Measurements from ENCODE around the gene SNX30. TPM values are rescaled to one million over a fixed set of nuclear protein-coding genes. Genes with fewer than 3 reads are reported as not detected.

The SNX30 gene
- total RNA-seq, 1 donor from 2014 or later, result 18.2 TPM

DNA sequence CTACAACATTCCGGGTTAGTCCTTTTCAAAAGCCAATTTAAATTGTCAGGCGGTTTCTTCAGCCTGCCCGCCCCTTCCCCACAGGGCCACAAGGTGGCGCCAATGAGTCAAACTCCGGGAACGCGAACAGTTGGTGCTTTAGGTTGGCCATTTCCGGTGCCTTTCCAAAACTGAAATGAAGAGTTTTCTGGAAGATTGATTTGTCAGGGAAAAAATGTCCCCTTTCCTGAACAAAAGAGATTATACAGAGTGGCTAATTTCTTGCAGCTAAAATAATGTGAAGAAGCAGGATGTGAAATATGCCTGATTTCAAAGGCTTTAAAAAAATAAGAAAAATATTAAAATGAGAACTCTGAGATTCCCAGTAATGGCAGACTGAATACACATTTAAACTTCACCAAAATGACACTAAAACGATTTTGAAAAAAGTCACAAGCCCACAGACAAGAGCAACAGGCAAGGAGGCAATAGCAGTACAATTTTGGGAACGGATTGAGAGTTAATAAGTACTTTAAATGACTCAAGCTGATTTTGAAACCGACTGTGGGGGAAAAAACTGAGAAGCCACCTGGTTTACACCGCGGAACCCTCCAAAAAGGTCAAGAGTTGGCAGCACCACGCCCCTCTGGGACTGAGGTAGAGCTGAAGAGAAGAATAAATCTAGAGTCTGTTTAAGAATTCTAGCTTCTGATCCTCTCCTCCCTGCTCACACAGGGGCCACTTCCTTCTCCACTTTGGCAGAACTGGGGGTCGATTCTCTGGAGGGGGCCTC lies 94.4 kb downstream of the SNX30 start:
- Mint-ChIP-seq H3K4me3 (ENCODE audit: unreplicated experiment) (no peak overlapping the region), H3K27me3 (ENCODE audit: unreplicated experiment) (no peaks in the 10 kb centered on the region), H3K27ac (ENCODE audit: unreplicated experiment) (no peak overlapping the region), H3K9me3 (ENCODE audit: unreplicated experiment) (no peaks in the 10 kb centered on the region), H3K36me3 (ENCODE audit: unreplicated experiment) (peaks cover 13% of the 10 kb centered on the region), H3K4me1 (ENCODE audit: unreplicated experiment) (peaks cover 11% of the 10 kb centered on the region)
- peak; percentile 93 for DNase-seq (ENCODE audit: extremely low spot score, unreplicated experiment)
- TF ChIP-seq CTCF (IDR thresholded peaks at IDR 0.05), result peak; percentile 99

GRCh38 chr9:112846528-112847488 lies 96.2 kb downstream of the SNX30 start:
- no peak overlapping the region for H3K4me3 Mint-ChIP-seq (ENCODE audit: unreplicated experiment)
- no peak for TF ChIP-seq CTCF (IDR thresholded peaks at IDR 0.05)
- no peak overlapping the region for H3K27ac Mint-ChIP-seq (ENCODE audit: unreplicated experiment)
- H3K27me3 Mint-ChIP-seq (ENCODE audit: unreplicated experiment), result no peaks in the 10 kb centered on the region
- peaks cover 16% of the 10 kb centered on the region for H3K36me3 Mint-ChIP-seq (ENCODE audit: unreplicated experiment)
- DNase-seq (ENCODE audit: extremely low spot score, unreplicated experiment), result no peak
- no peaks in the 10 kb centered on the region for H3K9me3 Mint-ChIP-seq (ENCODE audit: unreplicated experiment)
- H3K4me1 Mint-ChIP-seq (ENCODE audit: unreplicated experiment), result peaks cover 11% of the 10 kb centered on the region

DNA sequence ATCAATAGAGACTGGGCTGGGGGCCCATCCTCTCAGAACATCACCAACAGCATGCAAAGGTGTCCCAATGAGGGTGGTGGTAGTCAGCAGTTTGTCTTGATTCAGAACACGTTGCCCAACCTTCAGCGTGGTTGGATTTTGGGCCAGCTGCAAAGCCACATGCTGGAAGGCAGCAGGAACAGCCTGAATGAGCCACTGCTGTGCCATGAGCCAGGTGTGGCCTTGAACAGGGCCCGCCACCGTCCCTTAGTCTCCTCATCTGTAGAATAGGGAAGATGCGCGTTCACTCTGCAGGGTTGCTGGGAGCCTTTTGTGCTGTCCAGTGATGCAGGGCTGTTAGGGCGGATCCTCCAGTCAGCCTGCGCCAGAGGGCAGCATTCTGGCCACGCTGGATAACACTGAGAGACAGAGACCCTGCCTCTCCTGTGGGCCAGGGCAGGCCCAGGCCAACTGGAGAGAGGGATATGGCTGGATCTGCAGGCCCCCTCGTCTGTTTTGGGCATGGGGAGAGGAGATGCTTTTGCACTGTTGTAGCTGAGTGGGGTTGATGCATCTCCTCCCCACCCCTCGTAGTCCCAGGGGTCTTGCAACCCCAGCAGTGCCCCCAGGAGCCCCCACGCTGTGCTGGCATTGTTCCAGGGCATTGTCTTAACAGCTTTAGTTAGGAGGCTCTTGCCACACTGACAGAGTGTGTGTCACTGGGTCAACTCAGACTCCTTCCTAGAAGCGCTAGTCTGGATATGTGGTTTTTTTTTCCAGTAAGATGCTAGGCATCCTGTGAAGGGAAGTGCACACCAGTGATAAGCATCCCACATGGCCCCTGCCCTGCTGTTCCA lies 98.0 kb downstream of the SNX30 start:
- H3K36me3 Mint-ChIP-seq (ENCODE audit: unreplicated experiment), result peaks cover 27% of the 10 kb centered on the region
- no peak overlapping the region for H3K4me3 Mint-ChIP-seq (ENCODE audit: unreplicated experiment)
- no peaks in the 10 kb centered on the region for H3K27me3 Mint-ChIP-seq (ENCODE audit: unreplicated experiment)
- H3K4me1 Mint-ChIP-seq (ENCODE audit: unreplicated experiment), result peaks cover 11% of the 10 kb centered on the region
- H3K9me3 Mint-ChIP-seq (ENCODE audit: unreplicated experiment), result no peaks in the 10 kb centered on the region
- no peak overlapping the region for H3K27ac Mint-ChIP-seq (ENCODE audit: unreplicated experiment)
- TF ChIP-seq CTCF (IDR thresholded peaks at IDR 0.05), result no peak
- DNase-seq (ENCODE audit: extremely low spot score, unreplicated experiment), result no peak

GRCh38 chr9:112849363-112849922 lies 98.9 kb downstream of the SNX30 start:
- Mint-ChIP-seq H3K36me3 (ENCODE audit: unreplicated experiment) (peaks cover 27% of the 10 kb centered on the region), H3K27ac (ENCODE audit: unreplicated experiment) (no peak overlapping the region), H3K27me3 (ENCODE audit: unreplicated experiment) (no peaks in the 10 kb centered on the region), H3K4me1 (ENCODE audit: unreplicated experiment) (peaks cover 11% of the 10 kb centered on the region), H3K9me3 (ENCODE audit: unreplicated experiment) (no peaks in the 10 kb centered on the region), H3K4me3 (ENCODE audit: unreplicated experiment) (no peak overlapping the region)
- no peak for DNase-seq (ENCODE audit: extremely low spot score, unreplicated experiment)
- TF ChIP-seq CTCF (IDR thresholded peaks at IDR 0.05), result no peak
